ENCODE data around the gene CEPT1. TPM values are rescaled to one million over a fixed set of nuclear protein-coding genes. Genes with fewer than 3 reads are reported as not detected.

CEPT1 gene
- total and polyA plus RNA-seq, 10 of the 15 experiments (the other 5 are each of a cell fraction or from before 2014, with no cell fraction given) = 29.4 to 77.9 (median 54.8) TPM

DNA sequence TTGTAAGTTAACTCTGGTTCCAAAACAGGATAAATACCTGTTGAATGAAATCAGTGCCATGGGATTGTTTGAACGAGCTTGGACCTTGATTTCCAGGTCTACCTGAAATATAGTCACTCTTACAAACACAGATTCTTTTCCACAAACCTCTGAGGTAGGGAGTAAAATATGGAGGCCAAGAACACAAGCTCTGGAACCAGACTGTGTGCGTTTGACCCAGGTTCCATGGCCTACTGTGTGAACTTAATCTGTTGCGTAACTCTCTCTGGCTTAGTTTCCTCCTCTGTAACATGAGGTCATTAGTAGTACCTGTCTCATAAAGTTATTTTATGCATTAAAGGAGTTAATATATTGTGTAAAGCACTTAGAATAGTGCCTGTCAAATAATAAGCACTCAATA lies 35.3 kb downstream of the CEPT1 start:
- Histone ChIP-seq H4K20me1 (ENCODE audit: control insufficient read depth, insufficient read depth) (no peaks in the 10 kb centered on the region), H3K4me1 (ENCODE audit: control insufficient read depth, insufficient read depth, low read length) (peaks cover 14% of the 10 kb centered on the region), H3K9ac (ENCODE audit: control insufficient read depth, insufficient read depth, low read length) (no peak overlapping the region), H3K4me3 (no peak overlapping the region), H3K9me3 (replicated peaks; ENCODE audit: control insufficient read depth, insufficient read depth, low read length) (no peaks in the 10 kb centered on the region), H3K79me2 (ENCODE audit: control insufficient read depth, insufficient read depth, low read length) (peaks cover 13% of the 10 kb centered on the region), H3K36me3 (ENCODE audit: control insufficient read depth in 2 of 2, insufficient read depth in 2 of 2, low read length in 1 of 2) (peaks cover 0 to 12% of the 10 kb centered on the region in 2 experiments; a peak in 2 of 4 replicates), H3K27me3 (replicated peaks in 1 of 2; ENCODE audit: control insufficient read depth in 2 of 2, insufficient read depth in 2 of 2, low read length in 1 of 2) (no peaks in the 10 kb centered on the region), H2AFZ (ENCODE audit: control insufficient read depth, low read depth, low read length) (no peak overlapping the region), H3K4me2 (ENCODE audit: control insufficient read depth, insufficient read depth) (no peak overlapping the region), H3K27ac (ENCODE audit: control insufficient read depth, insufficient read depth) (no peak overlapping the region)
- SMC1A ChIA-PET (ENCODE audit: uncharacterized antibody, unreplicated experiment) = interaction anchor here (1.2 to 3.1 kb wide), 4 partner anchors 12 to 34 kb away, joined by 3 to 8 read pairs (median 6); no protein-coding TSS in a partner anchor
- CTCF ChIA-PET = interaction anchor here (3.0 kb wide), 1 partner anchor 145 kb away, joined by 17 read pairs; no protein-coding TSS in a partner anchor
- intact Hi-C loops (cut with micrococcal nuclease; ENCODE audit: unreplicated experiment) (no loop called here), in situ Hi-C loops (cut with MboI) (no loop called here)
- no peak for ATAC-seq
- POLR2A ChIA-PET = no interaction called here
- RAD21 ChIA-PET (ENCODE audit: unreplicated experiment) = no interaction called here
- no TSS peak for BruUV-seq (replicated peaks)
- WGBS (ENCODE audit: insufficient coverage, insufficient replicate concordance, low lambda C conversion rate, missing lambda C conversion rate) = 98% methylated on average over 3 of the region's 3 CpGs
- no peak for TF ChIP-seq EZH2 (IDR thresholded peaks at IDR 0.05; ENCODE audit: borderline replicate concordance, control insufficient read depth, low read depth, low read length)
- TF ChIP-seq ETV6 (conservative IDR thresholded peaks at IDR 0.05 in 1 of 2, IDR thresholded peaks at IDR 0.05 in 1 of 2; ENCODE audit: borderline replicate concordance in 1 of 2, low read depth in 1 of 2) = no peak
- TF ChIP-seq HDGF (IDR thresholded peaks at IDR 0.05) = no peak
- TF ChIP-seq, protein P1, sequence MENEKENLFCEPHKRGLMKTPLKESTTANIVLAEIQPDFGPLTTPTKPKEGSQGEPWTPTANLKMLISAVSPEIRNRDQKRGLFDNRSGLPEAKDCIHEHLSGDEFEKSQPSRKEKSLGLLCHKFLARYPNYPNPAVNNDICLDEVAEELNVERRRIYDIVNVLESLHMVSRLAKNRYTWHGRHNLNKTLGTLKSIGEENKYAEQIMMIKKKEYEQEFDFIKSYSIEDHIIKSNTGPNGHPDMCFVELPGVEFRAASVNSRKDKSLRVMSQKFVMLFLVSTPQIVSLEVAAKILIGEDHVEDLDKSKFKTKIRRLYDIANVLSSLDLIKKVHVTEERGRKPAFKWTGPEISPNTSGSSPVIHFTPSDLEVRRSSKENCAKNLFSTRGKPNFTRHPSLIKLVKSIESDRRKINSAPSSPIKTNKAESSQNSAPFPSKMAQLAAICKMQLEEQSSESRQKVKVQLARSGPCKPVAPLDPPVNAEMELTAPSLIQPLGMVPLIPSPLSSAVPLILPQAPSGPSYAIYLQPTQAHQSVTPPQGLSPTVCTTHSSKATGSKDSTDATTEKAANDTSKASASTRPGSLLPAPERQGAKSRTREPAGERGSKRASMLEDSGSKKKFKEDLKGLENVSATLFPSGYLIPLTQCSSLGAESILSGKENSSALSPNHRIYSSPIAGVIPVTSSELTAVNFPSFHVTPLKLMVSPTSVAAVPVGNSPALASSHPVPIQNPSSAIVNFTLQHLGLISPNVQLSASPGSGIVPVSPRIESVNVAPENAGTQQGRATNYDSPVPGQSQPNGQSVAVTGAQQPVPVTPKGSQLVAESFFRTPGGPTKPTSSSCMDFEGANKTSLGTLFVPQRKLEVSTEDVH (IDR thresholded peaks at IDR 0.05; ENCODE audit: low read depth, partially characterized antibody) = no peak
- TF ChIP-seq, protein P2, sequence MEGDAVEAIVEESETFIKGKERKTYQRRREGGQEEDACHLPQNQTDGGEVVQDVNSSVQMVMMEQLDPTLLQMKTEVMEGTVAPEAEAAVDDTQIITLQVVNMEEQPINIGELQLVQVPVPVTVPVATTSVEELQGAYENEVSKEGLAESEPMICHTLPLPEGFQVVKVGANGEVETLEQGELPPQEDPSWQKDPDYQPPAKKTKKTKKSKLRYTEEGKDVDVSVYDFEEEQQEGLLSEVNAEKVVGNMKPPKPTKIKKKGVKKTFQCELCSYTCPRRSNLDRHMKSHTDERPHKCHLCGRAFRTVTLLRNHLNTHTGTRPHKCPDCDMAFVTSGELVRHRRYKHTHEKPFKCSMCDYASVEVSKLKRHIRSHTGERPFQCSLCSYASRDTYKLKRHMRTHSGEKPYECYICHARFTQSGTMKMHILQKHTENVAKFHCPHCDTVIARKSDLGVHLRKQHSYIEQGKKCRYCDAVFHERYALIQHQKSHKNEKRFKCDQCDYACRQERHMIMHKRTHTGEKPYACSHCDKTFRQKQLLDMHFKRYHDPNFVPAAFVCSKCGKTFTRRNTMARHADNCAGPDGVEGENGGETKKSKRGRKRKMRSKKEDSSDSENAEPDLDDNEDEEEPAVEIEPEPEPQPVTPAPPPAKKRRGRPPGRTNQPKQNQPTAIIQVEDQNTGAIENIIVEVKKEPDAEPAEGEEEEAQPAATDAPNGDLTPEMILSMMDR (IDR thresholded peaks at IDR 0.05 in 2 of 3, conservative IDR thresholded peaks at IDR 0.05 in 1 of 3; ENCODE audit: control insufficient read depth in 2 of 3, extremely low read depth in 1 of 3, insufficient read depth in 1 of 3, low read depth in 3 of 3, low read length in 3 of 3) = no peak
- no peak for TF ChIP-seq ESRRA (IDR thresholded peaks at IDR 0.05; ENCODE audit: low read length)
- TF ChIP-seq HDAC2 (IDR thresholded peaks at IDR 0.05) = no peak
- no peak for TF ChIP-seq POLR2AphosphoS2 (IDR thresholded peaks at IDR 0.05; ENCODE audit: low read depth, low read length)
- TF ChIP-seq MEF2A (IDR thresholded peaks at IDR 0.05; ENCODE audit: insufficient read depth, low read depth, low read length) = no peak
- TF ChIP-seq BCL11A (IDR thresholded peaks at IDR 0.05; ENCODE audit: low read depth, low read length) = no peak
- TF ChIP-seq CEBPB (IDR thresholded peaks at IDR 0.05; ENCODE audit: borderline replicate concordance in 1 of 2, low read depth in 2 of 2, low read length in 2 of 2) = no peak
- TF ChIP-seq MEF2B (IDR thresholded peaks at IDR 0.05; ENCODE audit: partially characterized antibody, poor library complexity, severe bottlenecking) = no peak
- TF ChIP-seq ZNF24 (IDR thresholded peaks at IDR 0.05) = no peak
- no peak for TF ChIP-seq CHD2 (IDR thresholded peaks at IDR 0.05; ENCODE audit: borderline replicate concordance, low read depth, low read length)
- TF ChIP-seq SMAD5 (IDR thresholded peaks at IDR 0.05; ENCODE audit: low read depth) = no peak
- TF ChIP-seq CBX5 (IDR thresholded peaks at IDR 0.05; ENCODE audit: low read depth) = no peak
- no peak for TF ChIP-seq SREBF1 (IDR thresholded peaks at IDR 0.05; ENCODE audit: low read length)
- no peak for TF ChIP-seq YBX1 (IDR thresholded peaks at IDR 0.05)
- no peak for FAIRE-seq
- no peak for DNase-seq (ENCODE audit: low read depth, low spot score)

Data from GM12878 (cell line).